ENCODE data around the gene FN1.
A peak's percentile ranks its signal among the peaks of the same experiment; 100 is the strongest.

FN1 gene

GRCh38 chr2:215442401-215442787 is 6.5 kb upstream of the FN1 start:
- Histone ChIP-seq H3K4me1 (ENCODE audit: control insufficient read depth in 5 of 5, insufficient read depth in 5 of 5, low read length in 5 of 5) (peaks cover 0 to 3% (median 0%) of the 10 kb centered on the region in 5 donors), H3K27ac (ENCODE audit: low read depth, low read length) (no peak overlapping the region), H3K4me3 (ENCODE audit: low read depth in 1 of 5, low read length in 5 of 5) (no peak overlapping the region), H3K9me3 (ENCODE audit: control insufficient read depth in 5 of 5, low read length in 5 of 5) (no peaks in the 10 kb centered on the region), H3K27me3 (ENCODE audit: control insufficient read depth in 5 of 5, insufficient read depth in 4 of 5, low read length in 5 of 5) (no peaks in the 10 kb centered on the region), H3K9ac (ENCODE audit: low read length in 5 of 5) (no peak overlapping the region), H3K36me3 (ENCODE audit: control insufficient read depth in 5 of 5, insufficient read depth in 5 of 5, low read length in 5 of 5) (no peaks in the 10 kb centered on the region)

DNA sequence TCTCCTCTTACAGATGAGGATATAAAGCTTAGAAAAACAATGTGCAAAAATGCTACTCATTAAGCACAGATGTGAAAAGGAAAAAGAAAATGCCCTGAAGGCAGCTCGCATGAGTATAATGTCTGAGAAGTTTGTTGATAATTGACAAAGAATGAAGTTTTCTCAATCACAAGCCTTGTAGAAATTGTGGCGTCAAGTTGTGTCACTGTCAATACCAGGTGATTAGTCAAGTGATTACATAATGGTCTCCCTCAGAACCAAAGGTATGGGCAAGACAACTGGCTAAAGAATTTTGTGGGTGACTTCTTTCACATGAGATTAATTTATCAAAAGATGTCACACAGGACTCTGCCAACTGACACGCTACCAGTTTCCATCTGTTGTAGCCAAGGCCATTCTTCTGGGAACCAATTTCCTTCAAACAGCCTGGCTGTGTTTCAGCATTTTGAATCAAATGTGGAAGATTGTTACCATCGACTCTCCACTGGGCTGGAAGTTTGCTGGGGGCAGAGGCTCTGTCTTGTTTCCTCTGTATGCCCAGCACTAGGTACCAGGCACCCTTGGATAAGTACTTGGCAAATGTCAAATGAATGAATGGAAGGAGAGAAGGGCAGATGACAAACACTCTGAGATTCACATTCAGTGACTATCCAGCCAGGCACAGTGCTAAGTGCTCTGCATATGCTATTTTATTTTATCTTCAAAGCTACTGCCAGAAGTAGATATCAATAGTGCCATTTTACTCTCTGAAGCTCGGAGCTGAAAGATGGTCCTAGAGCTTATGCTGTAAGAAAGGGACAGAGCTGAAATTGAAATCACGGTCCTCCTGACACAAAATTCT is 5.9 kb upstream of the FN1 start:
- Histone ChIP-seq H3K36me3 (ENCODE audit: control insufficient read depth in 5 of 5, insufficient read depth in 5 of 5, low read length in 5 of 5) (no peaks in the 10 kb centered on the region), H3K4me1 (ENCODE audit: control insufficient read depth in 5 of 5, insufficient read depth in 5 of 5, low read length in 5 of 5) (peaks cover 0 to 9% (median 5%) of the 10 kb centered on the region in 5 donors), H3K4me3 (ENCODE audit: low read depth in 1 of 5, low read length in 5 of 5) (no peak overlapping the region), H3K9ac (ENCODE audit: low read length in 5 of 5) (no peak overlapping the region), H3K27me3 (ENCODE audit: control insufficient read depth in 5 of 5, insufficient read depth in 4 of 5, low read length in 5 of 5) (peaks cover 0 to 6% (median 2%) of the 10 kb centered on the region in 5 donors), H3K9me3 (ENCODE audit: control insufficient read depth in 5 of 5, low read length in 5 of 5) (no peaks in the 10 kb centered on the region), H3K27ac (ENCODE audit: low read depth, low read length) (no peak overlapping the region)

DNA sequence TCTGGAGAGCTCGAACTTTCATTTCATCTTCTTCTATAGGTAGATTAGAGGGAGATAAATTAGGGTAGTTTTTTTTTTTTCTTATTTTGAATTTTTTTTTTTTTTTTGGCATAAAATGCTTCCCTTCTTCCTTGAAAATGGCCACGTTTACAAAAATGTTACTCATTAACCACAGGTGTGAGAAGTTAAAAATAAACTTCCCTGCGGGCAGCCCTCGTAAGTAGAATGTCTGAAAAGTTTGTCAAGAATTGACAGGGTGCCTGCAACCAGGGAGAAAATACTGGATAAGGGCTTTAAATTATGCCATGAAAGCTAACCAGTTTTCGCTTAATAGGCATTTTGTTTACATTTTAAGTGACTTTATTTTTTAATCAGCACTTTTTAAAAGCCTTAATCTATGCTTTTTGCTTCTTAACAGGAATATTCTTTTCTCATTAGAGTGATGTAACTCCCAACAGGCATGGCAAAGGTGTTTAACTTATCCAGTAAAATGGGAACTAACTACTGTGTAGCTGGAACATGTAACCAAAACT is 4.2 kb upstream of the FN1 start:
- Histone ChIP-seq H3K27me3 (ENCODE audit: control insufficient read depth in 5 of 5, insufficient read depth in 4 of 5, low read length in 5 of 5) (peaks cover 7 to 17% (median 14%) of the 10 kb centered on the region in 5 donors), H3K36me3 (ENCODE audit: control insufficient read depth in 5 of 5, insufficient read depth in 5 of 5, low read length in 5 of 5) (no peaks in the 10 kb centered on the region), H3K4me1 (ENCODE audit: control insufficient read depth in 5 of 5, insufficient read depth in 5 of 5, low read length in 5 of 5) (peaks cover 0 to 23% (median 20%) of the 10 kb centered on the region in 5 donors), H3K9ac (ENCODE audit: low read length in 5 of 5) (no peak overlapping the region), H3K27ac (ENCODE audit: low read depth, low read length) (no peak overlapping the region), H3K4me3 (ENCODE audit: low read depth in 1 of 5, low read length in 5 of 5) (no peak overlapping the region), H3K9me3 (ENCODE audit: control insufficient read depth in 5 of 5, low read length in 5 of 5) (no peaks in the 10 kb centered on the region)

GRCh38 chr2:215439404-215439803 is 3.5 kb upstream of the FN1 start:
- no peaks in the 10 kb centered on the region for H3K36me3 ChIP-seq (ENCODE audit: control insufficient read depth in 5 of 5, insufficient read depth in 5 of 5, low read length in 5 of 5)
- no peak overlapping the region for H3K27ac ChIP-seq (ENCODE audit: low read depth, low read length)
- H3K4me1 ChIP-seq (ENCODE audit: control insufficient read depth in 5 of 5, insufficient read depth in 5 of 5, low read length in 5 of 5), result peaks cover 0 to 24% (median 21%) of the 10 kb centered on the region in 5 donors
- no peak overlapping the region for H3K9ac ChIP-seq (ENCODE audit: low read length in 5 of 5)
- no peak overlapping the region for H3K4me3 ChIP-seq (ENCODE audit: low read depth in 1 of 5, low read length in 5 of 5)
- H3K9me3 ChIP-seq (ENCODE audit: control insufficient read depth in 5 of 5, low read length in 5 of 5), result no peaks in the 10 kb centered on the region
- peaks cover 7 to 20% (median 18%) of the 10 kb centered on the region in 5 donors for H3K27me3 ChIP-seq (ENCODE audit: control insufficient read depth in 5 of 5, insufficient read depth in 4 of 5, low read length in 5 of 5)

- Histone ChIP-seq H3K4me1 (ENCODE audit: control insufficient read depth in 5 of 5, insufficient read depth in 5 of 5, low read length in 5 of 5) (peaks cover 0 to 24% (median 21%) of the 10 kb centered on the region in 5 donors), H3K27me3 (ENCODE audit: control insufficient read depth in 5 of 5, insufficient read depth in 4 of 5, low read length in 5 of 5) (peaks cover 7 to 28% (median 20%) of the 10 kb centered on the region in 5 donors), H3K36me3 (ENCODE audit: control insufficient read depth in 5 of 5, insufficient read depth in 5 of 5, low read length in 5 of 5) (peaks cover 0 to 4% (median 0%) of the 10 kb centered on the region in 5 donors), H3K4me3 (ENCODE audit: low read depth in 1 of 5, low read length in 5 of 5) (peak overlapping the region in 2 of 5 donors; percentile 71 to 77), H3K9ac (ENCODE audit: low read length in 5 of 5) (peak overlapping the region in 1 of 5 donors; percentile 40), H3K27ac (ENCODE audit: low read depth, low read length) (peak overlapping the region; percentile 67), H3K9me3 (ENCODE audit: control insufficient read depth in 5 of 5, low read length in 5 of 5) (no peaks in the 10 kb centered on the region)
These were observed 1.7 kb upstream of the FN1 start for GRCh38 chr2:215437614-215438013.

- Histone ChIP-seq H3K27me3 (ENCODE audit: control insufficient read depth in 5 of 5, insufficient read depth in 4 of 5, low read length in 5 of 5) (peaks cover 7 to 28% (median 22%) of the 10 kb centered on the region in 5 donors), H3K9ac (ENCODE audit: low read length in 5 of 5) (peak overlapping the region in 3 of 5 donors; percentile 24 to 68 (median 46)), H3K4me1 (ENCODE audit: control insufficient read depth in 5 of 5, insufficient read depth in 5 of 5, low read length in 5 of 5) (peaks cover 0 to 21% (median 21%) of the 10 kb centered on the region in 5 donors), H3K4me3 (ENCODE audit: low read depth in 1 of 5, low read length in 5 of 5) (peak overlapping the region; percentile 69 to 77 (median 75)), H3K9me3 (ENCODE audit: control insufficient read depth in 5 of 5, low read length in 5 of 5) (no peaks in the 10 kb centered on the region), H3K27ac (ENCODE audit: low read depth, low read length) (peak overlapping the region; percentile 67), H3K36me3 (ENCODE audit: control insufficient read depth in 5 of 5, insufficient read depth in 5 of 5, low read length in 5 of 5) (peaks cover 0 to 4% (median 0%) of the 10 kb centered on the region in 5 donors)
These were observed 1.1 kb upstream of the FN1 start for GRCh38 chr2:215436705-215437565.

- H3K4me3 ChIP-seq (ENCODE audit: low read depth in 1 of 5, low read length in 5 of 5), result peak overlapping the region; percentile 71 to 77 (median 73)
- H3K9ac ChIP-seq (ENCODE audit: low read length in 5 of 5), result peak overlapping the region in 3 of 5 donors; percentile 12 to 41 (median 26)
- peaks cover 7 to 28% (median 23%) of the 10 kb centered on the region in 5 donors for H3K27me3 ChIP-seq (ENCODE audit: control insufficient read depth in 5 of 5, insufficient read depth in 4 of 5, low read length in 5 of 5)
- peaks cover 0 to 7% (median 5%) of the 10 kb centered on the region in 5 donors for H3K36me3 ChIP-seq (ENCODE audit: control insufficient read depth in 5 of 5, insufficient read depth in 5 of 5, low read length in 5 of 5)
- H3K4me1 ChIP-seq (ENCODE audit: control insufficient read depth in 5 of 5, insufficient read depth in 5 of 5, low read length in 5 of 5), result peaks cover 0 to 21% (median 21%) of the 10 kb centered on the region in 5 donors
- peak overlapping the region; percentile 14 for H3K27ac ChIP-seq (ENCODE audit: low read depth, low read length)
- H3K9me3 ChIP-seq (ENCODE audit: control insufficient read depth in 5 of 5, low read length in 5 of 5), result no peaks in the 10 kb centered on the region
These were observed 493 bp downstream of the FN1 start for GRCh38 chr2:215435280-215435869.

- Histone ChIP-seq H3K36me3 (ENCODE audit: control insufficient read depth in 5 of 5, insufficient read depth in 5 of 5, low read length in 5 of 5) (peaks cover 0 to 7% (median 5%) of the 10 kb centered on the region in 5 donors), H3K27ac (ENCODE audit: low read depth, low read length) (no peak overlapping the region)
These were observed 1.2 kb downstream of the FN1 start for GRCh38 chr2:215434447-215435279.

More at GRCh38 chr2:215434447-215435279, 1.2 kb downstream of the FN1 start:
- H3K27me3 ChIP-seq (ENCODE audit: control insufficient read depth in 5 of 5, insufficient read depth in 4 of 5, low read length in 5 of 5), result peaks cover 7 to 28% (median 23%) of the 10 kb centered on the region in 5 donors
- peaks cover 0 to 21% (median 21%) of the 10 kb centered on the region in 5 donors for H3K4me1 ChIP-seq (ENCODE audit: control insufficient read depth in 5 of 5, insufficient read depth in 5 of 5, low read length in 5 of 5)
- H3K4me3 ChIP-seq (ENCODE audit: low read depth in 1 of 5, low read length in 5 of 5), result peak overlapping the region; percentile 71 to 77 (median 73)
- no peak overlapping the region for H3K9ac ChIP-seq (ENCODE audit: low read length in 5 of 5)
- no peaks in the 10 kb centered on the region for H3K9me3 ChIP-seq (ENCODE audit: control insufficient read depth in 5 of 5, low read length in 5 of 5)
